ENCODE measurements around the gene BEAN1.

BEAN1 gene

DNA sequence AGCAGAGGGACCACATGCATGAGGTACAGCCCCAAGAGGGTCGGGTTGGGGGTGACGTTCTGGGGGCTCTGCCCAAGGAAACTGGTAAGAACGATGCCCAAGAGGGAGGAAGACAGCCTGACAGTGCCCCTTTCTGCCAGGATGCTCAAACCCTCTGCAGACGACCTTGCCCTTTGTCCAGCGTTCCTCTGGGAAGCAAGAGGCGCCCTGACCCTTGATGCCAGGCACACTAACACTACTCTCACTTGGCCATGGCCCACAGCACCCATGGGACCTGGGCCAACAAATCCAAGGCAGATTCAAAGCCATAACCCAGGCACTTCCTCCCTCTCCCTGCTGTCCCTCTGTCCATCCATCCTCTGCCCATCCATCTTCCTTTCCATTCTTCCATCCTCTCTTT lies 102.4 kb downstream of the BEAN1 start:
- no peak for DNase-seq
